ENCODE data around the gene HS1BP3. TPM values are rescaled to one million over a fixed set of nuclear protein-coding genes. Genes with fewer than 3 reads are reported as not detected.

HS1BP3 gene
- total and polyA plus RNA-seq, 2 of the 13 experiments (the other 11 are each of a cell fraction or from before 2014, with no cell fraction given), result 15.2 to 22.0 TPM

GRCh38 chr2:20584399-20585358 lies 66.2 kb downstream of the HS1BP3 start (continued):
- TF ChIP-seq HNF1A (IDR thresholded peaks at IDR 0.05; ENCODE audit: low read depth), result no peak
- TF ChIP-seq HNF1A (CRISPR knock-in tag; IDR thresholded peaks at IDR 0.05; ENCODE audit: borderline replicate concordance), result peak; percentile 73; the same call in 1 of the 2 replicates
- peak; percentile 65; the same call in 1 of the 2 replicates for TF ChIP-seq TFDP1 (CRISPR knock-in tag; IDR thresholded peaks at IDR 0.05; ENCODE audit: borderline replicate concordance)
- TF ChIP-seq GATAD1 (CRISPR knock-in tag; IDR thresholded peaks at IDR 0.05), result no peak
- peak; percentile 93 for TF ChIP-seq SSRP1 (CRISPR knock-in tag; IDR thresholded peaks at IDR 0.05)
- TF ChIP-seq ZNF33B (CRISPR knock-in tag; IDR thresholded peaks at IDR 0.05), result no peak; the same call in 1 of the 2 replicates
- no peak for TF ChIP-seq FOXM1 (CRISPR knock-in tag; IDR thresholded peaks at IDR 0.05)
- TF ChIP-seq LRRFIP1 (CRISPR knock-in tag; conservative IDR thresholded peaks at IDR 0.05), result no peak
- TF ChIP-seq ELF4 (CRISPR knock-in tag; IDR thresholded peaks at IDR 0.05; ENCODE audit: borderline replicate concordance), result no peak
- TF ChIP-seq GPN1 (CRISPR knock-in tag; IDR thresholded peaks at IDR 0.05; ENCODE audit: borderline replicate concordance), result no peak; the same call in 1 of the 2 replicates
- TF ChIP-seq FOXP4 (CRISPR knock-in tag; IDR thresholded peaks at IDR 0.05), result peak; percentile 78
- TF ChIP-seq HNRNPK (IDR thresholded peaks at IDR 0.05; ENCODE audit: low read depth, low read length, poor library complexity, severe bottlenecking), result no peak
- no peak; the same call in 1 of the 2 replicates for TF ChIP-seq PRDM15 (CRISPR knock-in tag; IDR thresholded peaks at IDR 0.05)

Measured in HepG2 (cell line).